Stomach (tissue), 4 donors: ENCODE results near the gene VPS54.

ENCODE experiments used
- CTCF ChIP-seq, 7 experiments: fragments of 450-650 bp in 4 of 7; fragments of 200-600 bp in 3 of 7; sonication (generic) in 3 of 7; IDR thresholded peaks; one replicate each; pipeline ENCODE4 v1.5.1; 2016 to 2019; ENCODE audit warnings: antibody characterized with exemption in 7 of 7, control low read depth in 2 of 7, mild to moderate bottlenecking in 1 of 7
- EP300 ChIP-seq: sonication (generic); formaldehyde crosslinking; IDR thresholded peaks from one replicate; pipeline ENCODE4 v1.6.1; 2017; ENCODE audit warnings: antibody characterized with exemption
- POLR2A ChIP-seq, 4 donors: fragments of 450-650 bp; IDR thresholded peaks; one replicate each; pipeline ENCODE4 v1.6.1; 2016; ENCODE audit warnings: antibody characterized with exemption in 4 of 4, control low read depth in 2 of 4, mild to moderate bottlenecking in 1 of 4, moderate library complexity in 1 of 4
- POLR2AphosphoS5 ChIP-seq, 3 donors: sonication (generic); formaldehyde crosslinking; IDR thresholded peaks; one replicate each; pipeline ENCODE4 v1.6.1; 2016; ENCODE audit warnings: antibody characterized with exemption in 3 of 3

- TF ChIP-seq POLR2AphosphoS5 (IDR thresholded peaks at IDR 0.05) = no peak
- no peak for TF ChIP-seq CTCF (IDR thresholded peaks at IDR 0.05)
- TF ChIP-seq EP300 = no peak
- no peak for TF ChIP-seq POLR2A (IDR thresholded peaks at IDR 0.05)
Observed at GRCh38 chr2:64013053-64013452, 6.2 kb downstream of the VPS54 start.
